ENCODE data around the gene ZNF629. TPM values are rescaled to one million over a fixed set of nuclear protein-coding genes. Genes with fewer than 3 reads are reported as not detected.

ZNF629 gene
- total RNA-seq, 4 donors from 2014 or later = 6.6 to 13.4 (median 9.0) TPM

GRCh38 chr16:30813821-30814189 lies 26.8 kb upstream of the ZNF629 start:
- no peak for TF ChIP-seq CTCF (IDR thresholded peaks at IDR 0.05; ENCODE audit: low read depth)

GRCh38 chr16:30808146-30808545 lies 21.1 kb upstream of the ZNF629 start:
- TF ChIP-seq CTCF (IDR thresholded peaks at IDR 0.05; ENCODE audit: low read depth) = no peak

GRCh38 chr16:30805370-30806169 lies 18.6 kb upstream of the ZNF629 start:
- TF ChIP-seq CTCF (IDR thresholded peaks at IDR 0.05; ENCODE audit: low read depth) = no peak

GRCh38 chr16:30805056-30805369 lies 18.0 kb upstream of the ZNF629 start:
- no peak for TF ChIP-seq CTCF (IDR thresholded peaks at IDR 0.05; ENCODE audit: low read depth)

- no peak for TF ChIP-seq CTCF (IDR thresholded peaks at IDR 0.05; ENCODE audit: low read depth)
Measured at GRCh38 chr16:30802936-30803335, 15.9 kb upstream of the ZNF629 start.

- TF ChIP-seq CTCF (IDR thresholded peaks at IDR 0.05; ENCODE audit: low read depth) = no peak
Measured at GRCh38 chr16:30797670-30798309, 10.8 kb upstream of the ZNF629 start.

- no peak for TF ChIP-seq CTCF (IDR thresholded peaks at IDR 0.05; ENCODE audit: low read depth)
Measured at GRCh38 chr16:30794634-30795033, 7.6 kb upstream of the ZNF629 start.

Data from subcutaneous adipose tissue (tissue), 4 donors.